ENCODE data around the gene TNPO2. TPM values are rescaled to one million over a fixed set of nuclear protein-coding genes. Genes with fewer than 3 reads are reported as not detected.

Gene TNPO2
- 30.9 and 34.3 TPM in 2 replicates for total RNA-seq (2014; rRNA removed; shearing (Covaris generic))
- polyA plus RNA-seq (2016; fragmentation: Nextera tagmentation; extraction: Ambion mirVana) = 13.2 and 13.3 TPM in 2 replicates

DNA sequence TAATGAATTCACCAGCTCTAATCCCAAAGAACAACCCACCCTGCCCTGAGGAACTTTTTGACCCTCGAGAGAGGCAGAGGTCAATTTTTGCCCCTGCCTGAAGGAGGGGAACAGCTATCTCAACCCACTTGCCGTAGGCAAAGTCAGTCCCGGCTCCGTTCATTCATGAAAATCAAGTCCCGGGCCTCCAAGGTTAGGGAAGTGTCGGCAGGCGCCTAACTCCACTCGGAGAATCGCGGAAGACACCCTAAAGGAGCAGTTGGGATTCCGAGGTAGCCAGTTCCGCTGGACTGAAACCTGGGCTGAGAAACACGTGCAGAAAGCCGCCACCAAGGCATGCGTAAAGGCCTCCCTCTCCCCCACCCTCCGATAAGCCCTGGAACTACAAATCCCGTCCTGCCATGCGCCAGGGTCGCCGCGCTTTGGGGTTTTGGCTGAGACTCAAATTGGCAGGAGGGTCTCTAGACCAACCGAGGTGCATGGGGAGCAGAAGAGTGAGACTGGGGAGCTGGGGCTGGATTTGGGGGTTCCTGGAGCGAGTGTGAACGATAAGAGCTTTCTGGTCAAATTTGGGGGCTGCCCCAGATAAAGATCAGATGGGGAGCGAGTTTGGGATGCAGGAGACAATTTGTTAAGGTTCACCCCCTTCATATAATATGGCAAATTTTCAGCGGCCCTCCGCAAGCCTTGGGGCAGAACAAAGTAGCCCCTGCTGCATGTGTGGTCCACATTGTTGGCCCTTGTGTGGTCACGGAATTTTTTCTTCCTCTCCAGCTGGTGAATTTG is at the start of gene TNPO2:
Gene TNPO2, minus strand, starts transcription at position 292 of the 786 bp plus-strand sequence. CDS start 2,955 bp downstream, outside the sequence.
- H3K4me1 ChIP-seq (ENCODE audit: insufficient read depth) = peaks cover 12% of the 10 kb centered on the region
- peak within 1 kb of the TSS; percentile 95 for H3K9ac ChIP-seq
- 5 to 7% methylated on average over 28 of the region's 28 CpGs for WGBS, 2 experiments (ENCODE audit: low coverage in 1 of 2, low lambda C conversion rate in 2 of 2, missing lambda C conversion rate in 2 of 2)
- in situ Hi-C loops (cut with MboI) = no loop called here
- H3K4me2 ChIP-seq (ENCODE audit: unreplicated experiment) = peak within 1 kb of the TSS; percentile 98
- peak; percentile 73 for DNase-seq
- no peak for TF ChIP-seq EZH2 (IDR thresholded peaks at IDR 0.05; ENCODE audit: insufficient read depth, poor library complexity, severe bottlenecking)
- TF ChIP-seq EZH2phosphoT487 (IDR thresholded peaks at IDR 0.05; ENCODE audit: insufficient read depth, low read depth) = no peak
- H3K27ac ChIP-seq = peak within 1 kb of the TSS; percentile 90
- peaks cover 55% of the 10 kb centered on the region for H3K79me2 ChIP-seq (ENCODE audit: insufficient read depth)
- H3K4me3 ChIP-seq = peak within 1 kb of the TSS; percentile 96
- peaks cover 36% of the 10 kb centered on the region for H3F3A ChIP-seq (ENCODE audit: insufficient read depth)
- peaks cover 4% of the 10 kb centered on the region; the same call in 1 of the 2 replicates for H3K36me3 ChIP-seq (ENCODE audit: low read depth)
- peak within 1 kb of the TSS; percentile 94 for H2AFZ ChIP-seq
- no peaks in the 10 kb centered on the region for H3K27me3 ChIP-seq (replicated peaks; ENCODE audit: insufficient read depth)
- no peaks in the 10 kb centered on the region for H3K9me3 ChIP-seq (ENCODE audit: low read depth)
- H3K9me2 ChIP-seq (ENCODE audit: insufficient read depth) = no peaks in the 10 kb centered on the region
- no peaks in the 10 kb centered on the region for H4K20me1 ChIP-seq (ENCODE audit: insufficient read depth)

DNA sequence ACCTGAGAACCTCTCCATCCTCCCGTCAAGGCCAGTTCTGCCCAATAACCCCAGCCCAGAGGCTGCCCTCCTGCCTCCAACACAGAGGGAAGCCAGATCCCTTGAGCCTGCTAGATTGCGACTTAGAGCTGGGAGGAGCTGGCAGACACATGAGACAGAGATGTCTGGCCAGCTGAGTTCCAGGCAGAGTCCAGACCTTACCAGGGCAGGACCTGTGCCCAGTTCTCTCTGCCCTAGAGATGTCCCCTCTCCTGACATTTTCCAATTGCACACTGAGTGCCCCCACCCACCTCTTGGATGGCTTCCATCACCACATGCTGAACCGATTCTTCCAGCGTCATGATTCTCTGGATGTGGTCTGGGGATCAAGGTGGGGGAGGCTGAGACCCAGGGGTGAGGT is 48.6 kb upstream of the TNPO2 start:
- Histone ChIP-seq H3K27me3 (replicated peaks; ENCODE audit: insufficient read depth) (no peaks in the 10 kb centered on the region), H3K4me3 (no peak overlapping the region), H3F3A (ENCODE audit: insufficient read depth) (peaks cover 14% of the 10 kb centered on the region; the same call in 1 of the 2 replicates), H3K9me3 (ENCODE audit: low read depth) (no peaks in the 10 kb centered on the region), H2AFZ (no peak overlapping the region), H4K20me1 (ENCODE audit: insufficient read depth) (no peaks in the 10 kb centered on the region), H3K4me1 (ENCODE audit: insufficient read depth) (peaks cover 6% of the 10 kb centered on the region; the same call in 1 of the 2 replicates), H3K27ac (no peak overlapping the region), H3K9me2 (ENCODE audit: insufficient read depth) (no peaks in the 10 kb centered on the region), H3K9ac (no peak overlapping the region), H3K4me2 (ENCODE audit: unreplicated experiment) (no peak overlapping the region), H3K79me2 (ENCODE audit: insufficient read depth) (no peaks in the 10 kb centered on the region), H3K36me3 (ENCODE audit: low read depth) (no peaks in the 10 kb centered on the region)
- in situ Hi-C loops (cut with MboI) = no loop called here
- 32% methylated on average over 4 of the region's 4 CpGs for WGBS, 2 experiments (ENCODE audit: low coverage in 1 of 2, low lambda C conversion rate in 2 of 2, missing lambda C conversion rate in 2 of 2)
- DNase-seq = no peak
- TF ChIP-seq EZH2 (IDR thresholded peaks at IDR 0.05; ENCODE audit: insufficient read depth, poor library complexity, severe bottlenecking) = no peak
- TF ChIP-seq EZH2phosphoT487 (IDR thresholded peaks at IDR 0.05; ENCODE audit: insufficient read depth, low read depth) = no peak

DNA sequence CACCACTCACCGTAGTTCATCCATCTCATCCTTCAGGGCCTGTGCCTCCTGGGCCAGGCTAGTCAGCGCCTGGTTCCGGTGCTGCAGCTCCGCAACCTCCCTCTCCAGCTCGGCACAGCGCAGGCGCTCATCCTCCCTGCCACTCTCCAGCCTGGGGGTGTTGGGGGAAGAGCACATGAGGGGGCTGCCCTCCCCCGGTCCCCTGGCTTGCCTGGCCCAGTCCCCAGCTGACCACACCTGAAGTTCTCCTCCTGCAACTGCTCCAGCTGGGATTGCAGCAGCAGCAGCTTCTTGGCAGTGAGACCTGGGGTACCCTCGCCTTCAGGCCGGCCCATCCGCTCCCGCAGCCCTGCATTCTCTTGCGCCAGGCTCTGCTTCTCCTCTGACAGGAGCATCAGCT is 47.2 kb upstream of the TNPO2 start:
- no peaks in the 10 kb centered on the region for H3K79me2 ChIP-seq (ENCODE audit: insufficient read depth)
- no peak overlapping the region for H3K4me3 ChIP-seq
- peaks cover 6% of the 10 kb centered on the region; the same call in 1 of the 2 replicates for H3K4me1 ChIP-seq (ENCODE audit: insufficient read depth)
- no peaks in the 10 kb centered on the region for H3K27me3 ChIP-seq (replicated peaks; ENCODE audit: insufficient read depth)
- H2AFZ ChIP-seq = no peak overlapping the region
- in situ Hi-C loops (cut with MboI) = no loop called here
- WGBS, 2 experiments (ENCODE audit: low coverage in 1 of 2, low lambda C conversion rate in 2 of 2, missing lambda C conversion rate in 2 of 2) = 95 to 97% methylated on average over 12 to 13 of the region's 13 CpGs
- peaks cover 14% of the 10 kb centered on the region; the same call in 1 of the 2 replicates for H3F3A ChIP-seq (ENCODE audit: insufficient read depth)
- no peak overlapping the region for H3K27ac ChIP-seq
- TF ChIP-seq EZH2 (IDR thresholded peaks at IDR 0.05; ENCODE audit: insufficient read depth, poor library complexity, severe bottlenecking) (no peak), EZH2phosphoT487 (IDR thresholded peaks at IDR 0.05; ENCODE audit: insufficient read depth, low read depth) (no peak)
- H3K4me2 ChIP-seq (ENCODE audit: unreplicated experiment) = no peak overlapping the region
- DNase-seq = no peak
- no peaks in the 10 kb centered on the region for H3K9me2 ChIP-seq (ENCODE audit: insufficient read depth)
- no peak overlapping the region for H3K9ac ChIP-seq
- H4K20me1 ChIP-seq (ENCODE audit: insufficient read depth) = no peaks in the 10 kb centered on the region
- H3K36me3 ChIP-seq (ENCODE audit: low read depth) = no peaks in the 10 kb centered on the region
- H3K9me3 ChIP-seq (ENCODE audit: low read depth) = no peaks in the 10 kb centered on the region

DNA sequence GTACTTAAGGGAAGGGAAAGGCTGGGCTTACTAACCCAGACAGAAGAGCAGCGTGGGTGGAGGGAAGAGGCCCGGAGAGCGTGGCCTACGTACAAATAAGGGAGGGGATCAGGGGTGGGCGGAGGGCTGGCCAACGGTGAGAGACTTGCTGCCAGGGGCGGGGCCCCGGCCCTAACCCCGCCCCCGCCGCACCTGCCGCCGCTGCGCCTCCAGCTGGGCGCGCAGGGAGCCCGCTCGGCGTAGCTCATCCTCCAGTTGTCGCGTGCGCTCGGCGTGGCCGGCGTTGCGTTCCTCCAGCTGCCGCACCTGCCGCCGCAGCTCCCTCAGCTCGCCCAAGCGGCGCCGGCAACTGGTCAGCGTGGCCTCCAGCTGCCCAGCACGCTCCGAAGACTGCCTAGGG is 46.0 kb upstream of the TNPO2 start:
- Histone ChIP-seq H3K4me3 (no peak overlapping the region), H3K36me3 (ENCODE audit: low read depth) (no peaks in the 10 kb centered on the region), H3K9me2 (ENCODE audit: insufficient read depth) (no peaks in the 10 kb centered on the region), H3K4me2 (ENCODE audit: unreplicated experiment) (no peak overlapping the region), H3K27ac (no peak overlapping the region), H3K4me1 (ENCODE audit: insufficient read depth) (peaks cover 6% of the 10 kb centered on the region; the same call in 1 of the 2 replicates), H3K9ac (no peak overlapping the region), H3K9me3 (ENCODE audit: low read depth) (no peaks in the 10 kb centered on the region), H4K20me1 (ENCODE audit: insufficient read depth) (no peaks in the 10 kb centered on the region), H3K79me2 (ENCODE audit: insufficient read depth) (no peaks in the 10 kb centered on the region), H3F3A (ENCODE audit: insufficient read depth) (peaks cover 14% of the 10 kb centered on the region; the same call in 1 of the 2 replicates), H3K27me3 (replicated peaks; ENCODE audit: insufficient read depth) (no peaks in the 10 kb centered on the region), H2AFZ (no peak overlapping the region)
- TF ChIP-seq EZH2 (IDR thresholded peaks at IDR 0.05; ENCODE audit: insufficient read depth, poor library complexity, severe bottlenecking) (no peak), EZH2phosphoT487 (IDR thresholded peaks at IDR 0.05; ENCODE audit: insufficient read depth, low read depth) (no peak)
- DNase-seq = no peak
- 76 to 82% methylated on average over 22 to 37 of the region's 37 CpGs for WGBS, 2 experiments (ENCODE audit: low coverage in 1 of 2, low lambda C conversion rate in 2 of 2, missing lambda C conversion rate in 2 of 2)
- in situ Hi-C loops (cut with MboI) = no loop called here

Data from GM23248 (cell line).